GM12891 (cell line): ENCODE data around the gene BTAF1.

Experiments
- POLR2A ChIP-seq: IDR thresholded peaks from 2 replicates; pipeline ENCODE4 v1.6.1; 2011; ENCODE audit warnings: low read depth, low read length, control low read depth
- POLR2AphosphoS5 ChIP-seq: IDR thresholded peaks from 2 replicates; pipeline ENCODE4 v1.6.1; 2011; ENCODE audit warnings: low read depth, low read length, control low read depth
- SPI1 ChIP-seq: IDR thresholded peaks from 2 replicates; pipeline ENCODE4 v1.6.1; 2011; ENCODE audit warnings: low read depth, low read length, control low read depth
- TAF1 ChIP-seq: IDR thresholded peaks from 2 replicates; pipeline ENCODE4 v1.6.1; 2011; ENCODE audit warnings: low read depth, low read length, control low read depth

- TF ChIP-seq POLR2AphosphoS5 (no peak), POLR2A (no peak), TAF1 (no peak), SPI1 (no peak)
Measured at GRCh38 chr10:91891125-91892001, 32.2 kb upstream of the BTAF1 start.
